NT2/D1 (cell line): ENCODE data around the gene HS3ST5.

Experiments used
- DNase-seq: peaks from one replicate; pipeline ENCODE4 v3.0.0-alpha.2; 2011; ENCODE audit warnings: low read depth, low spot score
- H3K27me3 ChIP-seq: 2 replicates; pipeline ENCODE4 v1.6.0; 2011; ENCODE audit warnings: mild to moderate bottlenecking; ENCODE audit not compliant: insufficient read length, insufficient read depth
- H3K36me3 ChIP-seq: 2 replicates; pipeline ENCODE4 v1.6.1; 2011; ENCODE audit warnings: mild to moderate bottlenecking, low read length, mixed read lengths; ENCODE audit not compliant: insufficient read depth, insufficient read length
- H3K4me1 ChIP-seq: 2 replicates; pipeline ENCODE4 v1.5.1; 2011; ENCODE audit not compliant: insufficient read depth, insufficient read length
- H3K4me3 ChIP-seq: 2 replicates; pipeline ENCODE4 v1.5.1; 2011; ENCODE audit warnings: low read depth; ENCODE audit not compliant: insufficient read length
- H3K9ac ChIP-seq: 2 replicates; pipeline ENCODE4 v1.6.0; 2011; ENCODE audit warnings: low read depth; ENCODE audit not compliant: insufficient read length
- H3K9me3 ChIP-seq: 2 replicates; pipeline ENCODE4 v1.5.1; 2011; ENCODE audit warnings: mild to moderate bottlenecking, low read length; ENCODE audit not compliant: insufficient read depth
- SUZ12 ChIP-seq: IDR thresholded peaks from 2 replicates; pipeline ENCODE4 v1.6.1; 2011; ENCODE audit not compliant: insufficient read length, insufficient read depth; ENCODE audit errors: extremely low read depth
- YY1 ChIP-seq: IDR thresholded peaks from 2 replicates; pipeline ENCODE4 v1.6.1; 2011; ENCODE audit not compliant: insufficient read length, insufficient read depth
- ZNF274 ChIP-seq: IDR thresholded peaks from 2 replicates; pipeline ENCODE4 v1.6.1; 2011; ENCODE audit warnings: mild to moderate bottlenecking, low read depth, low read length

HS3ST5 gene

DNA sequence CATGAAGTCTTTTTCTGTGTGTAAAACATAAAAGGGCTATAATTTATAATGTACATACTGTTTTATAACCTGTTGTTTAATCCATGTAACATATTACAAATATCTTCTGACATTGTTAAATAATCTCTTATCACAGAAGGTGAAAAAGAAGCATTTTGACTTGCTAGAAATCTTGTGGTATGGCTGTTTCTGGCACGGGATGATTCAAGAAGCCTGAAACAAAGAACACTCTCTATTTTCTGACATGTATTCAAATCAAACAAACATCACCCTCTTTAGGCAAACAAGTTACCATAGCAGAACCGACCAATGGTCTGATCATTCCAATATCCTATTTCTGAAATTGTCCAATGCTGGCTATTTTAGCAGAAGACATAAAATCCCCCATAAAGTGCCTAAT is 55.4 kb downstream of the HS3ST5 start:
- Histone ChIP-seq H3K9me3 (no peaks in the 10 kb centered on the region), H3K4me1 (no peaks in the 10 kb centered on the region), H3K27me3 (no peaks in the 10 kb centered on the region), H3K4me3 (no peak overlapping the region), H3K36me3 (no peaks in the 10 kb centered on the region), H3K9ac (no peak overlapping the region)
- DNase-seq: no peak
- TF ChIP-seq ZNF274: no peak
- no peak for TF ChIP-seq YY1
- TF ChIP-seq SUZ12: no peak

DNA sequence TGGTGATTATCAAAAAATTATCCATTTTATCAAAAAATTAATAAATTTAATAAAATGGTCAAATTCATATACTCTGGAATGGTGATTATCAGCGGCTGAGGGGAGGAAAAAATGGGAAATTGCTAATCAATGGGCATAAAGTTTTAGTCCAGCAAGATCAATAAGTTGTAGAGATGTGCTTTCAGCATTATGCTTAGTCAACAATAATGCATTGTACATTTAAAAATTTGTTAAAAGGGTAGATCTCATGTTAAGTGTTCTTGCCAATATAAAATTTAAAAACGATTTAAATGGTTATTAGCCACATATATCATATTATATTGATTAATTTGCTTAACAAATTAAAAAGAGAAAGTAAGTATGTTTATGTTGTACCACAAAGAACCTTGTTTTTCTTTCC is 56.6 kb downstream of the HS3ST5 start:
- Histone ChIP-seq H3K27me3 (no peaks in the 10 kb centered on the region), H3K9me3 (no peaks in the 10 kb centered on the region), H3K4me1 (no peaks in the 10 kb centered on the region), H3K36me3 (no peaks in the 10 kb centered on the region), H3K9ac (no peak overlapping the region), H3K4me3 (no peak overlapping the region)
- DNase-seq: no peak
- no peak for TF ChIP-seq SUZ12
- no peak for TF ChIP-seq ZNF274
- no peak for TF ChIP-seq YY1

- Histone ChIP-seq H3K27me3 (no peaks in the 10 kb centered on the region), H3K4me3 (no peak overlapping the region), H3K36me3 (no peaks in the 10 kb centered on the region), H3K9ac (no peak overlapping the region), H3K9me3 (no peaks in the 10 kb centered on the region), H3K4me1 (no peaks in the 10 kb centered on the region)
- no peak for TF ChIP-seq ZNF274
- no peak for TF ChIP-seq SUZ12
- TF ChIP-seq YY1: no peak
- DNase-seq: no peak
Measured at GRCh38 chr6:114284281-114284680, 58.5 kb downstream of the HS3ST5 start.

GRCh38 chr6:114282292-114282691 is 60.5 kb downstream of the HS3ST5 start:
- Histone ChIP-seq H3K4me1 (no peaks in the 10 kb centered on the region), H3K9me3 (no peaks in the 10 kb centered on the region), H3K36me3 (no peaks in the 10 kb centered on the region), H3K27me3 (no peaks in the 10 kb centered on the region), H3K4me3 (no peak overlapping the region), H3K9ac (no peak overlapping the region)
- TF ChIP-seq YY1 (no peak), ZNF274 (no peak), SUZ12 (no peak)
- no peak for DNase-seq

DNA sequence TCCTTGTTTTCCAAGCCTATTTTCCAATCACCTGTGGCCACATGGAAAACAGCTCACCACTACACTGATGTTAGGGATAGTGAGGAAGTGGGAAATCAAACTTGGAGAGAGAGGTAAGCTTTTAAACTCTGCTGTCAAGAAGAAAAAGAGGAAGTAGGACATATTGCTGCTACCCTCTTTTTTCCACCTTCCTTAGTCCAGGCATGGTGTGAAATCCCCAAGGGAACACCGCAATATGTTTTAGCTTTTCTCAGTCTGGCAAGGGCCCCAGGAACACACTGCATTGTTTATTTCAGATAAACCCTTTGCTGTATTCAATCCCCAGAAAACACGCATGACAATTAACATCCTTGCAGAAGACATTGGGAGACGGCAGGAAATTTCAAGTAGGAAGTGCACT is 61.3 kb downstream of the HS3ST5 start:
- H3K9ac ChIP-seq: no peak overlapping the region
- no peak for TF ChIP-seq ZNF274
- no peak for TF ChIP-seq YY1
- TF ChIP-seq SUZ12: no peak
- H3K4me3 ChIP-seq: no peak overlapping the region
- DNase-seq: no peak
- H3K9me3 ChIP-seq: no peaks in the 10 kb centered on the region
- no peaks in the 10 kb centered on the region for H3K36me3 ChIP-seq
- H3K27me3 ChIP-seq: no peaks in the 10 kb centered on the region
- no peaks in the 10 kb centered on the region for H3K4me1 ChIP-seq

GRCh38 chr6:114280239-114280982 is 62.4 kb downstream of the HS3ST5 start:
- Histone ChIP-seq H3K9ac (no peak overlapping the region), H3K4me1 (no peaks in the 10 kb centered on the region), H3K27me3 (no peaks in the 10 kb centered on the region), H3K4me3 (no peak overlapping the region), H3K9me3 (no peaks in the 10 kb centered on the region), H3K36me3 (no peaks in the 10 kb centered on the region)
- TF ChIP-seq YY1: no peak
- no peak for TF ChIP-seq SUZ12
- TF ChIP-seq ZNF274: no peak
- no peak for DNase-seq

DNA sequence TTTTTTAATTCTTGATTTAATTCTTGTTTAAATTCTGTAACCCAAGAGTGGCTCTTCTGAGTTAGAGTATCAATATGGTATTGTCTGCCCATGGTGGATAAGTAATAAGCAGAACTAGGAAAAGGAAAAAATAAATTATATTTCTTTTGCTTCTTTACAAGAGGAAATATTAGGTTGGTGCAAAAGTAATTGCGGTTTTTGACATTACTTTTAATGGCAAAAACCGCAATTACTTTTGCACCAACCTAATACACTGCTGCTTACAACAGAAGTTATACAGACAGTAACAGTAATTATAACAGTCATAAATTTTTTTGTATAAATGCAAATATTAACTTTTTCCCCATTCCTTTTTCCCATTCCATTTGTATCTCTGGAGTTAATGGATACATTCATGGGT is 65.6 kb downstream of the HS3ST5 start:
- H3K9ac ChIP-seq: no peak overlapping the region
- no peaks in the 10 kb centered on the region for H3K27me3 ChIP-seq
- H3K4me1 ChIP-seq: no peaks in the 10 kb centered on the region
- DNase-seq: no peak
- no peaks in the 10 kb centered on the region for H3K9me3 ChIP-seq
- no peak overlapping the region for H3K4me3 ChIP-seq
- no peaks in the 10 kb centered on the region for H3K36me3 ChIP-seq
- TF ChIP-seq YY1: no peak
- no peak for TF ChIP-seq SUZ12
- no peak for TF ChIP-seq ZNF274

- TF ChIP-seq YY1 (no peak), ZNF274 (no peak), SUZ12 (no peak)
- Histone ChIP-seq H3K4me1 (no peaks in the 10 kb centered on the region), H3K9me3 (no peaks in the 10 kb centered on the region), H3K36me3 (no peaks in the 10 kb centered on the region), H3K4me3 (no peak overlapping the region), H3K9ac (no peak overlapping the region), H3K27me3 (no peaks in the 10 kb centered on the region)
- DNase-seq: no peak
Measured at GRCh38 chr6:114276783-114277182, 66.0 kb downstream of the HS3ST5 start.
